KMS-11 (cell line): Measurements from ENCODE around the gene MLLT10.

Source experiments
- H2AFZ ChIP-seq: fragments of 200-600 bp; sonication (generic); 2 replicates; pipeline ENCODE4 v1.6.1; 2016; ENCODE audit warnings: antibody characterized with exemption, mixed run types, low read depth
- H3K27ac ChIP-seq: fragments of 200-600 bp; sonication (generic); 2 replicates; pipeline ENCODE4 v1.6.1; 2016; ENCODE audit warnings: mild to moderate bottlenecking, mixed run types
- H3K27me3 ChIP-seq: fragments of 200-600 bp; sonication (generic); 2 replicates; pipeline ENCODE4 v1.6.1; 2017; ENCODE audit warnings: mild to moderate bottlenecking, low read depth, mixed run types, moderate library complexity; ENCODE audit not compliant: insufficient read depth
- H3K36me3 ChIP-seq: fragments of 200-600 bp; sonication (generic); 2 replicates; pipeline ENCODE4 v1.6.1; 2017; ENCODE audit warnings: mild to moderate bottlenecking, mixed run types; ENCODE audit not compliant: insufficient read depth
- H3K4me1 ChIP-seq: fragments of 200-600 bp; sonication (generic); 2 replicates; pipeline ENCODE4 v1.6.1; 2016; ENCODE audit warnings: mild to moderate bottlenecking, low read depth, mixed run types; ENCODE audit not compliant: poor library complexity, severe bottlenecking
- H3K4me2 ChIP-seq: fragments of 200-600 bp; sonication (generic); 2 replicates; pipeline ENCODE4 v1.7.0; 2016; ENCODE audit warnings: mild to moderate bottlenecking, mixed run types
- H3K4me3 ChIP-seq: fragments of 200-600 bp; sonication (generic); IDR thresholded peaks from 2 replicates; pipeline ENCODE4 v1.6.1; 2017; ENCODE audit warnings: low read depth, low read length, mixed read lengths; ENCODE audit not compliant: insufficient read depth
- H3K79me2 ChIP-seq: fragments of 200-600 bp; sonication (generic); 2 replicates; pipeline ENCODE4 v1.6.1; 2016; ENCODE audit warnings: low read depth, mixed run types; ENCODE audit not compliant: insufficient read depth
- H3K9ac ChIP-seq: fragments of 200-600 bp; sonication (generic); 2 replicates; pipeline ENCODE4 v1.6.1; 2016; ENCODE audit warnings: mild to moderate bottlenecking, mixed run types
- H4K20me1 ChIP-seq: fragments of 200-600 bp; sonication (generic); 2 replicates; pipeline ENCODE4 v1.6.1; 2016; ENCODE audit warnings: mild to moderate bottlenecking, mixed run types; ENCODE audit not compliant: insufficient read depth
- TF ChIP-seq, protein P1 (sequence below): fragments of 200-600 bp; sonication (generic); conservative IDR thresholded peaks from 2 replicates; pipeline ENCODE4 v1.6.1; 2017; ENCODE audit warnings: low read depth, mild to moderate bottlenecking, antibody characterized with exemption, low read length, moderate library complexity, mixed read lengths

MLLT10 gene

DNA sequence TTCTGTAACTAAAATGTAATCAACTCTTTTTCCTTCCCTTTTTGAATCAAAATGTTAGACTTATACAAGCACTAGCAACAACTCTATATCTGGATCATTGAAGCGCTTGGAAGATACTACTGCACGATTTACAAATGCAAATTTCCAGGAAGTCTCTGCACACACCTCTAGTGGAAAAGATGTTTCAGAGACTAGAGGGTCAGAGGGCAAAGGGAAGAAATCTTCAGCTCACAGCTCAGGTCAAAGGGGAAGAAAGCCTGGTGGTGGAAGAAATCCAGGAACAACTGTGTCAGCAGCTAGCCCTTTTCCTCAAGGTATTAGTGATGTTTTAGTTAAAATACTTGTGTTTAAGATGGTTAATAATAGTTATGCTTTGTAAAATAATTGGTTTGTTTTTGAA, 136.4 kb downstream of the MLLT10 start:
- H2AFZ ChIP-seq: no peak overlapping the region
- H3K27me3 ChIP-seq: no peaks in the 10 kb centered on the region
- H3K4me3 ChIP-seq: no peak overlapping the region
- no peak overlapping the region for H3K27ac ChIP-seq
- H3K4me1 ChIP-seq: peaks cover 38% of the 10 kb centered on the region
- H3K36me3 ChIP-seq: no peaks in the 10 kb centered on the region
- H4K20me1 ChIP-seq: no peaks in the 10 kb centered on the region
- TF ChIP-seq, protein P1, sequence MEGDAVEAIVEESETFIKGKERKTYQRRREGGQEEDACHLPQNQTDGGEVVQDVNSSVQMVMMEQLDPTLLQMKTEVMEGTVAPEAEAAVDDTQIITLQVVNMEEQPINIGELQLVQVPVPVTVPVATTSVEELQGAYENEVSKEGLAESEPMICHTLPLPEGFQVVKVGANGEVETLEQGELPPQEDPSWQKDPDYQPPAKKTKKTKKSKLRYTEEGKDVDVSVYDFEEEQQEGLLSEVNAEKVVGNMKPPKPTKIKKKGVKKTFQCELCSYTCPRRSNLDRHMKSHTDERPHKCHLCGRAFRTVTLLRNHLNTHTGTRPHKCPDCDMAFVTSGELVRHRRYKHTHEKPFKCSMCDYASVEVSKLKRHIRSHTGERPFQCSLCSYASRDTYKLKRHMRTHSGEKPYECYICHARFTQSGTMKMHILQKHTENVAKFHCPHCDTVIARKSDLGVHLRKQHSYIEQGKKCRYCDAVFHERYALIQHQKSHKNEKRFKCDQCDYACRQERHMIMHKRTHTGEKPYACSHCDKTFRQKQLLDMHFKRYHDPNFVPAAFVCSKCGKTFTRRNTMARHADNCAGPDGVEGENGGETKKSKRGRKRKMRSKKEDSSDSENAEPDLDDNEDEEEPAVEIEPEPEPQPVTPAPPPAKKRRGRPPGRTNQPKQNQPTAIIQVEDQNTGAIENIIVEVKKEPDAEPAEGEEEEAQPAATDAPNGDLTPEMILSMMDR: no peak
- 0 out of 2 replicates have a peak, but pooled peaks cover 6% of the 10 kb centered on the region for H3K79me2 ChIP-seq
- H3K4me2 ChIP-seq: no peak overlapping the region
- H3K9ac ChIP-seq: no peak overlapping the region

DNA sequence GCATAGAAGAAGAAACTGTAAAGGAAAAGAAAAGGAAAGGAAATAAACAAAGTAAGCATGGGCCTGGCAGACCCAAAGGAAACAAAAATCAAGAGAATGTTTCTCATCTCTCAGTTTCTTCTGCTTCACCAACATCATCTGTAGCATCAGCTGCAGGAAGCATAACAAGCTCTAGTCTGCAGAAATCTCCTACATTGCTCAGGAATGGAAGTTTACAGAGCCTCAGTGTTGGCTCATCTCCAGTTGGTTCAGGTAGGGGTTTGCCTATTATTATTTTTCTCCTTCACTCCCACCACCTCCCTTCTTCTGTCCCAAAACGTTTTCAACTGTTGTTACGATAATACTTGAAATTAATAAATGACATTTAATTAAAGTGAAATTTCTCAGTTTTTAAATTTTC, 139.6 kb downstream of the MLLT10 start:
- TF ChIP-seq, protein P1: no peak
- Histone ChIP-seq H3K79me2 (no peaks in the 10 kb centered on the region), H3K36me3 (no peaks in the 10 kb centered on the region)

DNA sequence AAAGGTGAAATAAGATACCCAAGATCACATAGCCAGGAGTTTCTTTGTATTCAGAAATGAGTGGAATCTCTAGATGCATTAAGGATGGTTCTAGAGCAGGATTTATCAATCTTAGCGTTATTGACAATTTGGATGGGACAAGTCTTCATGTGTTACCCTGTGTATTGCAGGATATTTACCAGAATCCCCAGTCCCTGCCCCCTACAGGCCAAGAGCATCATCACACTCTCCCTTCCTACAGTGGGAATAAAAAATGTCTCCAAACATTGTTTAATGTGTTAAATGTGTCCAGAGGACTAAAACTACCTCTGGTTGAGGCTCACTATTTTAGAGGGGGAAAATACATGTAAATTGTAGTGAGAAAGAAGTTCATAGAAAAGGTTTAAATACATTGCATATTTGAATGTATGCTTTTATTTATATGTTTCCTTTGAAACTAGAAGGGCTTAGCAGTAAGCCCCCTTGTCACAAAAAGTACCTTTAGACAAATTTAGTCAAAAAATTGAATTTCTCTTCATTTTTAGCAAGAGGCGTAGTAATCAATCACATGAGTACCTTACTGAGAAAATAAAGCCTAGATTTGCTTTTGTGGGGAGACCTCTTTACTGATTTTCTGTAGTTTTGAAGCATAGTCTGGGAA, 141.2 kb downstream of the MLLT10 start:
- Histone ChIP-seq H3K4me3 (no peak overlapping the region), H3K36me3 (no peaks in the 10 kb centered on the region), H3K79me2 (no peaks in the 10 kb centered on the region)

More for the DNA sequence above, 139.6 kb downstream of the MLLT10 start:
- Histone ChIP-seq H3K4me2 (no peak overlapping the region), H3K4me1 (peaks cover 35% of the 10 kb centered on the region), H3K27me3 (no peaks in the 10 kb centered on the region), H4K20me1 (no peaks in the 10 kb centered on the region), H3K4me3 (no peak overlapping the region), H2AFZ (no peak overlapping the region), H3K9ac (no peak overlapping the region), H3K27ac (no peak overlapping the region)

DNA sequence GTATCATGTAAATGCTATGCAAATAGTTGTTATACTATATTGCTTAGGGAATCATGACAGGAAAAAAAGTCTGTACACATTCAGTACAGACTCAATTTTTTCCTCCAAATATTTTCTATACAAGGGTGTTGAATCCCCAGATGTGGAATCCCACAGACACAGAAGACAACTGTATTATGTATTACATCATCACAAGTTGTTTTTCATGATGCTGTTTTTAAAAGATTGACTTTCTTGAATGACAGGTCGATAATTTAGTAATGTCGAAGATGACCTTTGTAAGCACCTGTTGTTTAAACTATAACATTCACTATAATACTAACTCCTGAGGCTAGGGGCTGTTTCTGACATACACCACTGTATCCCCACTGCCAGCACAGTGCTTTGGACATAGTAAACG, 143.5 kb downstream of the MLLT10 start:
- no peak overlapping the region for H3K27ac ChIP-seq
- no peak overlapping the region for H3K4me3 ChIP-seq
- no peak overlapping the region for H3K4me2 ChIP-seq
- no peaks in the 10 kb centered on the region for H3K79me2 ChIP-seq
- H3K4me1 ChIP-seq: peaks cover 18% of the 10 kb centered on the region
- H3K27me3 ChIP-seq: no peaks in the 10 kb centered on the region
- TF ChIP-seq, protein P1: no peak
- no peak overlapping the region for H2AFZ ChIP-seq
- no peaks in the 10 kb centered on the region for H4K20me1 ChIP-seq
- no peaks in the 10 kb centered on the region for H3K36me3 ChIP-seq
- H3K9ac ChIP-seq: no peak overlapping the region

More for the DNA sequence above, 141.2 kb downstream of the MLLT10 start:
- H4K20me1 ChIP-seq: no peaks in the 10 kb centered on the region
- TF ChIP-seq, protein P1: peak; percentile 96
- no peak overlapping the region for H3K9ac ChIP-seq
- H3K27ac ChIP-seq: no peak overlapping the region
- H3K27me3 ChIP-seq: no peaks in the 10 kb centered on the region
- no peak overlapping the region for H2AFZ ChIP-seq
- no peak overlapping the region for H3K4me2 ChIP-seq
- H3K4me1 ChIP-seq: peaks cover 19% of the 10 kb centered on the region
